Liver (tissue), 3 donors: Measurements from ENCODE around the gene ZNF423.

Experiments
- ATF3 ChIP-seq: IDR thresholded peaks from 2 replicates; pipeline ENCODE4 v1.6.1; 2016; ENCODE audit warnings: antibody characterized with exemption
- CTCF ChIP-seq: fragments of 150-350 bp; IDR thresholded peaks from 2 replicates; pipeline ENCODE4 v1.5.1; 2017; ENCODE audit warnings: improper control_type of control experiment, low read depth, low read length; ENCODE audit not compliant: missing input control
- FOXA2 ChIP-seq: IDR thresholded peaks from 2 replicates; pipeline ENCODE4 v1.6.1; 2016; ENCODE audit warnings: antibody characterized with exemption
- RAD21 ChIP-seq, 2 donors: IDR thresholded peaks; 2 replicates each; pipeline ENCODE4 v1.6.1; 2016; ENCODE audit warnings: antibody characterized with exemption in 2 of 2, mild to moderate bottlenecking in 2 of 2
- REST ChIP-seq: IDR thresholded peaks from 2 replicates; pipeline ENCODE4 v1.6.1; 2016; ENCODE audit warnings: antibody characterized with exemption, mild to moderate bottlenecking
- SP1 ChIP-seq: IDR thresholded peaks from 2 replicates; pipeline ENCODE4 v1.6.1; 2018; ENCODE audit warnings: antibody characterized with exemption, mild to moderate bottlenecking
- TAF1 ChIP-seq: conservative IDR thresholded peaks from 2 replicates; pipeline ENCODE4 v1.6.1; 2016; ENCODE audit warnings: antibody characterized with exemption, mild to moderate bottlenecking
- donor health status: healthy.
- donor health status: healthy.

DNA sequence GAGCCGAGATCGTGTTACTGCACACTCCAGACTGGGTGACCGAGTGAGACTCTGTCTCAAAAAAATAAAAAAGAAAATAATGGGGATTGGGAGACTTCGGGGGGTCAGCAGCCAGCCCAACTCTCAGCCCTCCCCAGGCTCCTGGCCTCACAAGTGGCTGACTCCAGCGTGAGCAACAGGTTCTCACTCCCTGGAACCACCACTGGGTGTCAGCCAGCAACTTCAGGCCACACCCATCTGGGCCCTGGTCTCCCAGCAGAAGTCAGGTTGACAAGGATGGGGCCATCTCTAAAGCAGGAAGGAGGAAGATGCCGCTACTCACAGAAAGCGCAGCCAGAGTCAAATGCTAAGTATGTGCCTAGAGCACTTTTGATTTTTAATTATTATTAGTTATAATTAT, 342.9 kb downstream of the ZNF423 start:
- TF ChIP-seq TAF1, result no peak
- no peak for TF ChIP-seq ATF3
- TF ChIP-seq RAD21 (IDR thresholded peaks at IDR 0.05), result no peak
- TF ChIP-seq FOXA2, result no peak
- TF ChIP-seq SP1, result no peak
- TF ChIP-seq REST, result no peak
- no peak for TF ChIP-seq CTCF
